GM21529 (cell line): ENCODE measurements around the gene MMP11.

Experiments used
- ATAC-seq: cut with Tn5 transposase; IDR thresholded peaks from one replicate; pipeline ENCODE4 v1.9.1; 2021; ENCODE audit not compliant: unreplicated experiment

The MMP11 gene

GRCh38 chr22:23800297-23801237 lies 27.9 kb downstream of the MMP11 start:
- peak; percentile 50 for ATAC-seq

GRCh38 chr22:23801238-23801821 lies 28.7 kb downstream of the MMP11 start:
- peak; percentile 10 for ATAC-seq

GRCh38 chr22:23801886-23802377 lies 29.3 kb downstream of the MMP11 start:
- no peak for ATAC-seq

- peak; percentile 36 for ATAC-seq
These were observed 30.6 kb downstream of the MMP11 start for GRCh38 chr22:23803001-23803819.

- no peak for ATAC-seq
These were observed 32.2 kb downstream of the MMP11 start for GRCh38 chr22:23804781-23805291.

GRCh38 chr22:23806837-23807236 lies 34.2 kb downstream of the MMP11 start:
- no peak for ATAC-seq

- no peak for ATAC-seq
These were observed 39.7 kb downstream of the MMP11 start for GRCh38 chr22:23812378-23812777.

GRCh38 chr22:23815541-23816155 lies 43.0 kb downstream of the MMP11 start:
- no peak for ATAC-seq

GRCh38 chr22:23816156-23816976 lies 43.7 kb downstream of the MMP11 start:
- no peak for ATAC-seq

- ATAC-seq = no peak
These were observed 44.5 kb downstream of the MMP11 start for GRCh38 chr22:23817146-23817545.

GRCh38 chr22:23818541-23818940 lies 45.9 kb downstream of the MMP11 start:
- no peak for ATAC-seq

GRCh38 chr22:23820748-23821211 lies 48.1 kb downstream of the MMP11 start:
- ATAC-seq = no peak

GRCh38 chr22:23822101-23822671 lies 49.5 kb downstream of the MMP11 start:
- ATAC-seq = no peak

GRCh38 chr22:23823331-23823791 lies 50.7 kb downstream of the MMP11 start:
- no peak for ATAC-seq

- ATAC-seq = no peak
These were observed 52.0 kb downstream of the MMP11 start for GRCh38 chr22:23824476-23825245.

- no peak for ATAC-seq
These were observed 52.7 kb downstream of the MMP11 start for GRCh38 chr22:23825246-23825905.

- no peak for ATAC-seq
These were observed 54.1 kb downstream of the MMP11 start for GRCh38 chr22:23826510-23827350.
